GM18517 (cell line): ENCODE data around the gene CEBPG.

Experiments used
- ATAC-seq: cut with Tn5 transposase; IDR thresholded peaks from one replicate; pipeline ENCODE4 v1.9.1; 2021; ENCODE audit warnings: mild to moderate bottlenecking, moderate library complexity; ENCODE audit not compliant: unreplicated experiment

Gene CEBPG

GRCh38 chr19:33405553-33406461 lies 32.3 kb downstream of the CEBPG start:
- no peak for ATAC-seq

GRCh38 chr19:33406521-33407139 lies 33.1 kb downstream of the CEBPG start:
- no peak for ATAC-seq

- ATAC-seq: no peak
Measured at GRCh38 chr19:33407140-33407551, 33.6 kb downstream of the CEBPG start.

- ATAC-seq: no peak
Measured at GRCh38 chr19:33407716-33408115, 34.2 kb downstream of the CEBPG start.

- no peak for ATAC-seq
Measured at GRCh38 chr19:33408116-33408515, 34.6 kb downstream of the CEBPG start.

- no peak for ATAC-seq
Measured at GRCh38 chr19:33408538-33409434, 35.3 kb downstream of the CEBPG start.

- ATAC-seq: no peak
Measured at GRCh38 chr19:33409906-33410685, 36.6 kb downstream of the CEBPG start.

- no peak for ATAC-seq
Measured at GRCh38 chr19:33410915-33411401, 37.4 kb downstream of the CEBPG start.

- ATAC-seq: no peak
Measured at GRCh38 chr19:33411621-33412180, 38.2 kb downstream of the CEBPG start.

GRCh38 chr19:33412601-33413425 lies 39.3 kb downstream of the CEBPG start:
- no peak for ATAC-seq

GRCh38 chr19:33413426-33413725 lies 39.9 kb downstream of the CEBPG start:
- ATAC-seq: no peak

GRCh38 chr19:33413868-33414666 lies 40.6 kb downstream of the CEBPG start:
- ATAC-seq: no peak

- no peak for ATAC-seq
Measured at GRCh38 chr19:33414667-33415605, 41.4 kb downstream of the CEBPG start.

GRCh38 chr19:33416307-33417215 lies 43.1 kb downstream of the CEBPG start:
- no peak for ATAC-seq

GRCh38 chr19:33417751-33418150 lies 44.2 kb downstream of the CEBPG start:
- no peak for ATAC-seq

- ATAC-seq: no peak
Measured at GRCh38 chr19:33418461-33418860, 45.0 kb downstream of the CEBPG start.
